Measurements from ENCODE around the gene PCDHB5.
"Not testable (repeated sequence)": the region's sequence is repeated elsewhere in the genome, so short reads cannot be mapped to it uniquely, and the experiment has no call there.

Gene PCDHB5

GRCh38 chr5:141135030-141135717 lies at the start of gene PCDHB5:
Gene PCDHB5, plus strand, starts transcription at chr5:141135206. Its CDS starts 229 bp downstream, at chr5:141135435.
- peak in 1 of 2 experiments; percentile 15 for DNase-seq

DNA sequence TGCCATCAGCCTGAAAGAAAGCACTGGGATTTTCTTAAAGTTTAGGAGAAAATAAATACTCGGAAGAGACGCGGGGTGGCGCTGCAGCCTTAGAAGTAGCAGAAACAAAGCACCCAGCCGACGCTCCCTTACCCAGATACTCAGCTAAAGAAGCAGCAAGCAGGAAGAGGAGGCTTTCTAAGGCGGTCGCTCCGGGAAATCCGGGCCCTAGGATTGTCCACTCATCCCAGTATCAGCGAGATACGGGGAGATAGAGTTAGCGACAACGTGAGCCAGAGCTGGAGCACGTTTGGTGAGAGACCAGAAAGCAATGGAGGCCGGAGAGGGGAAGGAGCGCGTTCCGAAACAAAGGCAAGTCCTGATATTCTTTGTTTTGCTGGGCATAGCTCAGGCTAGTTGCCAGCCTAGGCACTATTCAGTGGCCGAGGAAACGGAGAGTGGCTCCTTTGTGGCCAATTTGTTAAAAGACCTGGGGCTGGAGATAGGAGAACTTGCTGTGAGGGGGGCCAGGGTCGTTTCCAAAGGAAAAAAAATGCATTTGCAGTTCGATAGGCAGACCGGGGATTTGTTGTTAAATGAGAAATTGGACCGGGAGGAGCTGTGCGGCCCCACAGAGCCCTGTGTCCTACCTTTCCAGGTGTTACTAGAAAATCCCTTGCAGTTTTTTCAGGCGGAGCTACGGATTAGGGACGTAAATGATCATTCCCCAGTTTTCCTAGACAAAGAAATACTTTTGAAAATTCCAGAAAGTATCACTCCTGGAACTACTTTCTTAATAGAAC lies 40.3 kb upstream of the PCDHB5 start, which contains the start of gene PCDHB2:
Gene PCDHB2 (plus strand): TSS at position 135 of the 782 bp plus-strand sequence. CDS start 176 bp downstream, at position 311.
- DNase-seq, result no peak

GRCh38 chr5:141095263-141095641 lies 39.8 kb upstream of the PCDHB5 start:
- DNase-seq, result no peak

DNA sequence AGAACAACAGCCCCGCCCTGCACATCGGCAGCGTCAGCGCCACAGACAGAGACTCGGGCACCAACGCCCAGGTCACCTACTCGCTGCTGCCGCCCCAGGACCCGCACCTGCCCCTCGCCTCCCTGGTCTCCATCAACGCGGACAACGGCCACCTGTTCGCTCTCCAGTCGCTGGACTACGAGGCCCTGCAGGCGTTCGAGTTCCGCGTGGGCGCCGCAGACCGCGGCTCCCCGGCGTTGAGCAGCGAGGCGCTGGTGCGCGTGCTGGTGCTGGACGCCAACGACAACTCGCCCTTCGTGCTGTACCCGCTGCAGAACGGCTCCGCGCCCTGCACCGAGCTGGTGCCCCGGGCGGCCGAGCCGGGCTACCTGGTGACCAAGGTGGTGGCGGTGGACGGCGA lies 38.8 kb upstream of the PCDHB5 start:
- not testable (repeated sequence) for DNase-seq

GRCh38 chr5:141096586-141096985 lies 38.4 kb upstream of the PCDHB5 start:
- not testable (repeated sequence) for DNase-seq

- no peak for DNase-seq
Observed at GRCh38 chr5:141100243-141100805, 34.7 kb upstream of the PCDHB5 start, which contains the start of gene PCDHB3. Gene PCDHB3, plus strand, starts transcription at chr5:141100473. Its CDS starts 177 bp downstream, at chr5:141100650.

DNA sequence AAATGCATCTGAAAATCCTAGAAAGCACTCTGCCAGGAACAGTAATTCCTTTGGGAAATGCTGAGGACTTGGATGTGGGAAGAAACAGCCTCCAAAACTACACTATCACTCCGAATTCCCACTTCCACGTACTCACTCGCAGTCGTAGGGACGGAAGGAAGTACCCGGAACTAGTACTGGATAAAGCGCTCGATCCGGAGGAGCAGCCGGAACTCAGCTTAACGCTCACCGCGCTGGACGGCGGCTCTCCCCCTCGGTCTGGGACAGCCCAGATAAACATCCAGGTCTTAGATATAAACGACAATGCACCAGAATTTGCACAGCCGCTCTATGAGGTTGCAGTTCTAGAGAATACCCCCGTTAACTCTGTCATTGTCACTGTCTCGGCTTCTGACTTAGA lies 33.9 kb upstream of the PCDHB5 start:
- DNase-seq, result no peak

DNA sequence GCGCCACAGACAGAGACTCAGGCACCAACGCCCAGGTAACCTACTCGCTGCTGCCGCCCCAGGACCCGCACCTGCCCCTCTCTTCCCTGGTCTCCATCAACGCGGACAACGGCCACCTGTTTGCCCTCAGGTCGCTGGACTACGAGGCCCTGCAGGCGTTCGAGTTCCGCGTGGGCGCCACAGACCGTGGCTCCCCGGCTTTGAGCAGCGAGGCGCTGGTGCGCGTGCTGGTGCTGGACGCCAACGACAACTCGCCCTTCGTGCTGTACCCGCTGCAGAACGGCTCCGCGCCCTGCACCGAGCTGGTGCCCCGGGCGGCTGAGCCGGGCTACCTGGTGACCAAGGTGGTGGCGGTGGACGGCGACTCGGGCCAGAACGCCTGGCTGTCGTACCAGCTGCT lies 32.9 kb upstream of the PCDHB5 start:
- not testable (repeated sequence) for DNase-seq

DNA sequence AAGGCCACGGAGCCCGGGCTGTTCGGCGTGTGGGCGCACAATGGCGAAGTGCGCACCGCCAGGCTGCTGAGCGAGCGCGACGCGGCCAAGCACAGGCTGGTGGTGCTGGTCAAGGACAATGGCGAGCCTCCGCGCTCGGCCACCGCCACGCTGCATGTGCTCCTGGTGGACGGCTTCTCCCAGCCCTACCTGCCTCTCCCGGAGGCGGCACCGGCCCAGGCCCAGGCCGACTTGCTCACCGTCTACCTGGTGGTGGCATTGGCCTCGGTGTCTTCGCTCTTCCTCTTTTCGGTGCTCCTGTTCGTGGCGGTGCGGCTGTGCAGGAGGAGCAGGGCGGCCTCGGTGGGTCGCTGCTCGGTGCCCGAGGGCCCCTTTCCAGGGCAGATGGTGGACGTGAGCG lies 32.5 kb upstream of the PCDHB5 start:
- not testable (repeated sequence) for DNase-seq

GRCh38 chr5:141105350-141105749 lies 29.7 kb upstream of the PCDHB5 start:
- no peak for DNase-seq

- no peak for DNase-seq
Observed at GRCh38 chr5:141119250-141119649, 15.8 kb upstream of the PCDHB5 start.

DNA sequence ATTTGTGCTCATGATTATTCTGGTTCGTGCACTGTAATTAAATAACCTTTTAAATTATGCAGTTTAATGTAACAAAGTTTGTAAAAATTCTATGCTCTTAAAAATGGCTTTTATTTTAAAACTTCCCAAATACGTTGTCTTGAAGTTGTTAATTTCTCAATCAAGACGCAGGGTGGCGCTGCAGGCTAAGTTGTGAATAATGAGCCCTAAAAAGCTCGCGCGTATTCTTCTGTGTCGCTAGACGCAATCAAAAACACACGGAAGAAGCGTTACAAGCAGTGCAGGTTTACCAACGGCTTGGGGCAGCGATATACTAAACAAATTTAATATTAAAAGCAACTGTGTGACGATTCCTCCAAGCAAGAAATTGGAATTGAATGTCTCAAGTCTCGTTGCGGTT lies 13.4 kb upstream of the PCDHB5 start, which contains the start of gene PCDHB4:
Gene PCDHB4 (plus strand): TSS at position 256 of the 400 bp plus-strand sequence. CDS start 181 bp downstream, outside the sequence.
- no peak for DNase-seq

DNA sequence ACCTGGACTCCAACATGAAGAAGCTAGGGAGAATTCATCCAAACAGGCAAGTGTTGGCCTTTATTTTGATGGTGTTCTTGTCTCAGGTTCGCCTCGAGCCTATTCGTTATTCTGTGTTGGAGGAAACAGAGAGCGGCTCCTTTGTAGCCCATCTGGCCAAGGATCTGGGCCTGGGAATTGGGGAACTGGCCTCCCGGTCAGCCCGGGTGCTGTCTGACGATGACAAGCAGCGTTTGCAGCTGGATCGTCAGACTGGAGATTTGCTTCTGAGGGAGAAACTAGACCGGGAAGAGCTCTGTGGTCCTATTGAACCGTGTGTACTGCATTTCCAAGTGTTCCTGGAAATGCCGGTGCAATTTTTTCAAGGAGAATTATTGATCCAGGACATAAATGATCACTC lies 13.0 kb upstream of the PCDHB5 start:
- no peak for DNase-seq

DNA sequence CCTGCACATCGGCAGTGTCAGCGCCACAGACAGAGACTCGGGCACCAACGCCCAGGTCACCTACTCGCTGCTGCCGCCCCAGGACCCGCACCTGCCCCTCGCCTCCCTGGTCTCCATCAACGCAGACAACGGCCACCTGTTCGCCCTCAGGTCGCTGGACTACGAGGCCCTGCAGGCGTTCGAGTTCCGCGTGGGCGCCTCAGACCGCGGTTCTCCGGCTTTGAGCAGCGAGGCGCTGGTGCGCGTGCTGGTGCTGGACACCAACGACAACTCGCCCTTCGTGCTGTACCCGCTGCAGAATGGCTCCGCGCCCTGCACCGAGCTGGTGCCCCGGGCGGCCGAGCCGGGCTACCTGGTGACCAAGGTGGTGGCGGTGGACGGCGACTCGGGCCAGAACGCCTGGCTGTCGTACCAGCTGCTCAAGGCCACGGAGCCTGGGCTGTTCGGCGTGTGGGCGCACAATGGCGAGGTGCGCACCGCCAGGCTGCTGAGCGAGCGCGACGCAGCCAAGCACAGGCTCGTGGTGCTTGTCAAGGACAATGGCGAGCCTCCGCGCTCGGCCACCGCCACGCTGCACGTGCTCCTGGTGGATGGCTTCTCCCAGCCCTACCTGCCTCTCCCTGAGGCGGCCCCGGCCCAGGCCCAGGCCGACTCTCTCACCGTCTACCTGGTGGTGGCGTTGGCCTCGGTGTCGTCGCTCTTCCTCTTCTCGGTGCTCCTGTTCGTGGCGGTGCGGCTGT lies 11.4 kb upstream of the PCDHB5 start:
- DNase-seq, result not testable (repeated sequence)

DNA sequence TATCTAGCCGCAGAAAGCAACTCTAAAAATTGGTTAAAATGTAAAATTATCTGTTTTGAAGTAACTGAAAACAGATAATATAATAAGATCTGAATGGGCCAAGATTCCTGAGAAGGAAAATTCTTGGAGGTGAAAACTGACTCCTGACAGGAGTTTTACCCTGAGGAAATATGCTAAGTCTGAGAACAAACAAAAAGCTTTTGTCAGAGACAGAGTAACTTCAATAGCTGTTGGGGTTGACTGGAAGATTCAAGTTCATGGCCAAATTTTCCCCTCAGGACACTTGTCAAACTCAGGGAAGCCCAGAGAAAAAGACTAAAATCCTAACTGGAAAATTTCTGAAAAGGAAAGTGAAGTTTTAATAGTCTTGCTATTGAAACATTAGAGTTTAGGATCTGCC lies 7.7 kb upstream of the PCDHB5 start:
- DNase-seq, result no peak

DNA sequence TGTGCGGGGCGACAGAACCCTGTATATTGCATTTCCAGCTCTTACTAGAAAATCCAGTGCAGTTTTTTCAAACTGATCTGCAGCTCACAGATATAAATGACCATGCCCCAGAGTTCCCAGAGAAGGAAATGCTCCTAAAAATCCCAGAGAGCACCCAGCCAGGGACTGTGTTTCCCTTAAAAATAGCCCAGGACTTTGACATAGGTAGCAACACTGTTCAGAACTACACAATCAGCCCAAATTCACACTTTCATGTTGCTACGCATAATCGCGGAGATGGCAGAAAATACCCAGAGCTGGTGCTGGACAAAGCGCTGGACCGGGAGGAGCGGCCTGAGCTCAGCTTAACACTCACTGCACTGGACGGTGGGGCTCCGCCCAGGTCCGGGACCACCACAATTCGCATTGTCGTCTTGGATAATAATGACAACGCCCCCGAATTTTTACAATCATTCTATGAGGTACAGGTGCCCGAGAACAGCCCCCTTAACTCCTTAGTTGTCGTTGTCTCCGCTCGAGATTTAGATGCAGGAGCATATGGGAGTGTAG lies 786 bp downstream of the PCDHB5 start:
- no peak for DNase-seq

- DNase-seq, result not testable (repeated sequence)
Observed at GRCh38 chr5:141137346-141137745, 2.3 kb downstream of the PCDHB5 start.

DNA sequence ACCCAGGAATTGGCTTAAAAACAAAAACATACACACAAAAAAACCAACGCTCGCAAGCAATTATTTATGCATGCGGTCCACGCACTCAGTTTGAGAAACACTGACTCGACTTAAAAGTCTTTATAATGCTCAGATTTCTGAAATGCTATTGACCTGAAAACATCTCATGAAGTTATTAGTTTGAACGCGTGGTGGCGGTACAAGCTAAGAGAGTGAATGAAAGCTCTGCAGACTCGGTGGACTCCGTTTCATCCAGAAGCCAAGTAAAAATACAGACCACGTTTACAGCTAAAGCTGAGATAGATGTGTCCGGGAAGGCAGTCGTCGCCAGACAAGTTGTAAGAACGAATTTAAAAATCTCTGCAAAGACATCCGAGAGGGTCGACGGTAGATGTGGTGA lies 14.8 kb downstream of the PCDHB5 start, which contains the start of gene PCDHB6:
Gene PCDHB6 (plus strand): TSS at position 246 of the 400 bp plus-strand sequence. CDS start 201 bp downstream, outside the sequence.
- peak in 1 of 2 experiments; percentile 43 for DNase-seq

GRCh38 chr5:141150224-141150992 lies 15.4 kb downstream of the PCDHB5 start:
- DNase-seq, result no peak

- DNase-seq, result no peak
Observed at GRCh38 chr5:141150993-141151325, 16.0 kb downstream of the PCDHB5 start.

GRCh38 chr5:141151632-141152031 lies 16.6 kb downstream of the PCDHB5 start:
- not testable (repeated sequence) for DNase-seq

DNA sequence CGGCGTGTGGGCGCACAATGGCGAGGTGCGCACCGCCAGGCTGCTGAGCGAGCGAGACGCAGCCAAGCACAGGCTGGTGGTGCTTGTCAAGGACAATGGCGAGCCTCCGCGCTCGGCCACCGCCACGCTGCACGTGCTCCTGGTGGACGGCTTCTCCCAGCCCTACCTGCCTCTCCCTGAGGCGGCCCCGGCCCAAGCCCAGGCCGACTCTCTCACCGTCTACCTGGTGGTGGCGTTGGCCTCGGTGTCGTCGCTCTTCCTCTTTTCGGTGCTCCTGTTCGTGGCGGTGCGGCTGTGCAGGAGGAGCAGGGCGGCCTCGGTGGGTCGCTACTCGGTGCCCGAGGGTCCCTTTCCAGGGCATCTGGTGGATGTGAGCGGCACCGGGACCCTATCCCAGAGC lies 17.1 kb downstream of the PCDHB5 start:
- DNase-seq, result not testable (repeated sequence)
